K562 (cell line): Measurements from ENCODE around the gene PLCD1. TPM values are rescaled to one million over a fixed set of nuclear protein-coding genes. Genes with fewer than 3 reads are reported as not detected.
A peak's percentile ranks its signal among the peaks of the same experiment; 100 is the strongest.

Source experiments
- CC2D1A ChIP-seq: fragments of 450-650 bp; IDR thresholded peaks from 2 replicates; pipeline ENCODE4 v1.6.1; 2017; ENCODE audit warnings: mild to moderate bottlenecking
- EWSR1 ChIP-seq: fragments of 450-650 bp; IDR thresholded peaks from 2 replicates; pipeline ENCODE4 v1.6.1; 2018; ENCODE audit warnings: borderline replicate concordance, mild to moderate bottlenecking, low read depth, moderate library complexity; ENCODE audit not compliant: partially characterized antibody
- GTF2F1 ChIP-seq: IDR thresholded peaks from 2 replicates; pipeline ENCODE4 v1.6.1; 2011; ENCODE audit warnings: low read depth, low read length, improper control_type of control experiment
- JUND ChIP-seq, 2 experiments: IDR thresholded peaks; 2 replicates in 1 of 2; 3 replicates in 1 of 2; pipeline ENCODE4 v1.6.1; 2011; ENCODE audit warnings: borderline replicate concordance in 2 of 2, low read depth in 2 of 2, low read length in 2 of 2, improper control_type of control experiment in 1 of 2, missing biosample characterization in 1 of 2, missing genetic modification characterization in 1 of 2, missing genetic modification reagents in 1 of 2
- LEF1 ChIP-seq: fragments of 450-650 bp; IDR thresholded peaks from 2 replicates; pipeline ENCODE4 v1.6.1; 2016; ENCODE audit warnings: mild to moderate bottlenecking
- NEUROD1 ChIP-seq: fragments of 150-350 bp; IDR thresholded peaks from 2 replicates; pipeline ENCODE4 v1.6.1; 2014; ENCODE audit warnings: borderline replicate concordance, low read length, low read depth; ENCODE audit not compliant: partially characterized antibody
- NFE2L1 ChIP-seq: fragments of 450-650 bp; IDR thresholded peaks from 2 replicates; pipeline ENCODE4 v1.6.1; 2016; ENCODE audit warnings: missing genetic modification characterization, low read depth, mild to moderate bottlenecking, missing compliant biosample characterization, moderate library complexity, borderline replicate concordance
- SNRNP70 ChIP-seq: fragments of 200-400 bp; formaldehyde crosslinking; optimal IDR thresholded peaks from 2 replicates; pipeline ENCODE3; 2017; ENCODE audit warnings: low read depth, low read length
- ZNF24 ChIP-seq: fragments of 450-650 bp; IDR thresholded peaks from 2 replicates; pipeline ENCODE4 v1.6.1; 2016
- ZNF830 ChIP-seq: fragments of 250-450 bp; sonication (Bioruptor Pico); IDR thresholded peaks from 2 replicates; pipeline ENCODE4 v1.5.0; 2021; ENCODE audit warnings: mild to moderate bottlenecking
- polyA plus RNA-seq, 8 experiments: library from polyadenylated mRNA; depleted of rRNA in 4 of 8; stranded (reverse) in 5 of 8; unstranded in 3 of 8; fragments of >200 nt; fragmentation: Nextera tagmentation in 2 of 8; fragmentation: Illumina TruSeq in 1 of 8; extraction: Ambion mirVana in 2 of 8; extraction: Trizol in 1 of 8; gene quantifications; 2 replicates each; pipeline versions ENCODE4 v1.2.1 to v1.2.3, GENCODE V29; 2011 to 2014; ENCODE audit warnings: inconsistent platforms in 1 of 8, missing spikeins in 1 of 8
- total RNA-seq, 7 experiments: library from RNA; depleted of rRNA in 6 of 7; stranded (reverse); fragments of >200 nt in 6 of 7; fragmentation: Illumina TruSeq in 2 of 7; extraction: Trizol in 2 of 7; gene quantifications; 2 replicates each; pipeline versions ENCODE4 v1.2.1 to v1.2.3, GENCODE V29; 2011 to 2021; ENCODE audit warnings: low replicate concordance in 1 of 7
- TF ChIP-seq, protein P1 (sequence below): fragments of 250-450 bp; sonication (Bioruptor Pico); IDR thresholded peaks from 2 replicates; pipeline ENCODE4 v1.5.0; 2021
- TF ChIP-seq, protein P2 (sequence below): sonication (generic); formaldehyde crosslinking; IDR thresholded peaks from 2 replicates; pipeline ENCODE4 v1.8.0; 2022; ENCODE audit warnings: mild to moderate bottlenecking, missing genetic modification reagents, borderline replicate concordance
- TF ChIP-seq, protein P3 (sequence below), 3 experiments: IDR thresholded peaks in 2 of 3; conservative IDR thresholded peaks in 1 of 3; 2 replicates each; pipeline ENCODE4 v1.5.1; 2011 to 2012; ENCODE audit warnings: low read length in 3 of 3, mild to moderate bottlenecking in 3 of 3, control low read depth in 2 of 3, improper control_type of control experiment in 1 of 3, inconsistent platforms in 1 of 3, low read depth in 1 of 3, mixed read lengths in 1 of 3, moderate library complexity in 1 of 3; ENCODE audit not compliant: insufficient read depth in 2 of 3
- TF ChIP-seq, protein P4 (sequence below): sonication (generic); formaldehyde crosslinking; IDR thresholded peaks from 2 replicates; pipeline ENCODE4 v1.8.0; 2023; ENCODE audit warnings: mild to moderate bottlenecking, missing genetic modification reagents
- TF ChIP-seq, protein P5 (sequence below): sonication (generic); formaldehyde crosslinking; IDR thresholded peaks from 2 replicates; pipeline ENCODE4 v1.8.0; 2022; ENCODE audit warnings: mild to moderate bottlenecking, missing genetic modification reagents

The PLCD1 gene
- total and polyA plus RNA-seq, 9 of the 15 experiments (the other 6 are each of a cell fraction or from before 2014, with no cell fraction given), result 5.4 to 209 (median 116) TPM

DNA sequence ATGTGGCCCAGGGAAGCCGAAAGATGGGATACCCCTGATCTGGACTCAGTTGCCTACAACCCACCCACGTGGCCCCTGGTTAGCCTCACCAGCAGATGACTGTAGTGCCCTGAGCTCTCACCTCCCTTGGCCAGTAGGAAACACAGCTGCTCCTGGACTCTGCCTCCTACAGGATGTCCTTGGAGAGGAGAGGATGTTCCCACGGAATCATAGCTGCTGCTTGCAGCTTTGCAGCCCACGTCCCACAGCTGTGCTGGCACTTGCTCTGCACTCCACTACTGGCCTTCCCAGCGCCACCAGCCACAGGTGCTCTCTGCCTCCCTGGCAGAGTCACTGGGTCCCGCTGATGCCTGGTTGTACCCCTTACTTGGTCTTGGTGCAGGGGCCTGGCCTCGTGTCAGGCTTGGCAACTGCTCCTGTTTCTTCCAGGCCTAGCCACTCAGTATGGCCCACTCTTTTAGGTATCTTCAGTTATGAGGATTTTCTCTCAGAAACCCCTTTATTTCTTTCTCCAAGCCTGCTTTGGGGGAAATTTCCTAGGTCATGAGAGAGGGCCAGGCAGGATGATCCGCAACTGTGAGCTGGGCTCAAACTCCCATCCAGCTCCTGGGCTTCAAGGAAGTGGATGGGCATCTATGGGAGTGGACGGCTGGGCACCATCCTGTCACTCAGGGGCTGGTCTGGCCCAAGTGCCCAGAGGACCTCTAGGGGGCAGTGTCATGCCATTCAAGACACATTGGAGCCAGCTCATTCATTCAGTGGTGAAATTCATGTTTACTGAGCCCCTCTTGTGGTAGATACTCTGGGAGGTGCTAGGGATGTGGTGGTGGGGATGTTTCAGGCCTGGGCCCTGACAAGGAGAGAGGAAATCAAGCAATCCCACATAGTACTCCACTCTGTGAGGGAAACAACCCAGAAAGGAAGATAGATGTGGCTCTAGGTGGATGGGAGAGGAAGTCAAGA is 55.0 kb downstream of the PLCD1 start (continued):
- TF ChIP-seq EWSR1, result no peak
- TF ChIP-seq, protein P1, sequence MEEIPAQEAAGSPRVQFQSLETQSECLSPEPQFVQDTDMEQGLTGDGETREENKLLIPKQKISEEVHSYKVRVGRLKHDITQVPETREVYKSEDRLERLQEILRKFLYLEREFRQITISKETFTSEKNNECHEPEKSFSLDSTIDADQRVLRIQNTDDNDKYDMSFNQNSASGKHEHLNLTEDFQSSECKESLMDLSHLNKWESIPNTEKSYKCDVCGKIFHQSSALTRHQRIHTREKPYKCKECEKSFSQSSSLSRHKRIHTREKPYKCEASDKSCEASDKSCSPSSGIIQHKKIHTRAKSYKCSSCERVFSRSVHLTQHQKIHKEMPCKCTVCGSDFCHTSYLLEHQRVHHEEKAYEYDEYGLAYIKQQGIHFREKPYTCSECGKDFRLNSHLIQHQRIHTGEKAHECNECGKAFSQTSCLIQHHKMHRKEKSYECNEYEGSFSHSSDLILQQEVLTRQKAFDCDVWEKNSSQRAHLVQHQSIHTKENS (CRISPR knock-in tag), result no peak
- no peak for TF ChIP-seq LEF1
- peak; percentile 87 for TF ChIP-seq CC2D1A
- no peak for TF ChIP-seq NFE2L1 (tag)
- TF ChIP-seq, protein P2, sequence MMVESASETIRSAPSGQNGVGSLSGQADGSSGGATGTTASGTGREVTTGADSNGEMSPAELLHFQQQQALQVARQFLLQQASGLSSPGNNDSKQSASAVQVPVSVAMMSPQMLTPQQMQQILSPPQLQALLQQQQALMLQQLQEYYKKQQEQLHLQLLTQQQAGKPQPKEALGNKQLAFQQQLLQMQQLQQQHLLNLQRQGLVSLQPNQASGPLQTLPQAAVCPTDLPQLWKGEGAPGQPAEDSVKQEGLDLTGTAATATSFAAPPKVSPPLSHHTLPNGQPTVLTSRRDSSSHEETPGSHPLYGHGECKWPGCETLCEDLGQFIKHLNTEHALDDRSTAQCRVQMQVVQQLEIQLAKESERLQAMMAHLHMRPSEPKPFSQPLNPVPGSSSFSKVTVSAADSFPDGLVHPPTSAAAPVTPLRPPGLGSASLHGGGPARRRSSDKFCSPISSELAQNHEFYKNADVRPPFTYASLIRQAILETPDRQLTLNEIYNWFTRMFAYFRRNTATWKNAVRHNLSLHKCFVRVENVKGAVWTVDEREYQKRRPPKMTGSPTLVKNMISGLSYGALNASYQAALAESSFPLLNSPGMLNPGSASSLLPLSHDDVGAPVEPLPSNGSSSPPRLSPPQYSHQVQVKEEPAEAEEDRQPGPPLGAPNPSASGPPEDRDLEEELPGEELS (CRISPR knock-in tag), result 0 out of 2 replicates have a peak, but pooled peaks have one; percentile 60
- TF ChIP-seq, protein P3, sequence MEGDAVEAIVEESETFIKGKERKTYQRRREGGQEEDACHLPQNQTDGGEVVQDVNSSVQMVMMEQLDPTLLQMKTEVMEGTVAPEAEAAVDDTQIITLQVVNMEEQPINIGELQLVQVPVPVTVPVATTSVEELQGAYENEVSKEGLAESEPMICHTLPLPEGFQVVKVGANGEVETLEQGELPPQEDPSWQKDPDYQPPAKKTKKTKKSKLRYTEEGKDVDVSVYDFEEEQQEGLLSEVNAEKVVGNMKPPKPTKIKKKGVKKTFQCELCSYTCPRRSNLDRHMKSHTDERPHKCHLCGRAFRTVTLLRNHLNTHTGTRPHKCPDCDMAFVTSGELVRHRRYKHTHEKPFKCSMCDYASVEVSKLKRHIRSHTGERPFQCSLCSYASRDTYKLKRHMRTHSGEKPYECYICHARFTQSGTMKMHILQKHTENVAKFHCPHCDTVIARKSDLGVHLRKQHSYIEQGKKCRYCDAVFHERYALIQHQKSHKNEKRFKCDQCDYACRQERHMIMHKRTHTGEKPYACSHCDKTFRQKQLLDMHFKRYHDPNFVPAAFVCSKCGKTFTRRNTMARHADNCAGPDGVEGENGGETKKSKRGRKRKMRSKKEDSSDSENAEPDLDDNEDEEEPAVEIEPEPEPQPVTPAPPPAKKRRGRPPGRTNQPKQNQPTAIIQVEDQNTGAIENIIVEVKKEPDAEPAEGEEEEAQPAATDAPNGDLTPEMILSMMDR (IDR thresholded peaks at IDR 0.05 in 2 of 3, conservative IDR thresholded peaks at IDR 0.05 in 1 of 3; ENCODE audit: insufficient read depth in 2 of 3, low read depth in 1 of 3, low read length in 3 of 3), result peak; percentile 98 to 99 (median 98)
- TF ChIP-seq ZNF24, result peak; percentile 94
- TF ChIP-seq JUND (IDR thresholded peaks at IDR 0.05; ENCODE audit: borderline replicate concordance, low read depth, low read length), result 0 out of 2 replicates have a peak, but pooled peaks have one; percentile 23
- no peak for TF ChIP-seq JUND (tag; IDR thresholded peaks at IDR 0.05; ENCODE audit: borderline replicate concordance, low read depth, low read length)
- TF ChIP-seq, protein P4, sequence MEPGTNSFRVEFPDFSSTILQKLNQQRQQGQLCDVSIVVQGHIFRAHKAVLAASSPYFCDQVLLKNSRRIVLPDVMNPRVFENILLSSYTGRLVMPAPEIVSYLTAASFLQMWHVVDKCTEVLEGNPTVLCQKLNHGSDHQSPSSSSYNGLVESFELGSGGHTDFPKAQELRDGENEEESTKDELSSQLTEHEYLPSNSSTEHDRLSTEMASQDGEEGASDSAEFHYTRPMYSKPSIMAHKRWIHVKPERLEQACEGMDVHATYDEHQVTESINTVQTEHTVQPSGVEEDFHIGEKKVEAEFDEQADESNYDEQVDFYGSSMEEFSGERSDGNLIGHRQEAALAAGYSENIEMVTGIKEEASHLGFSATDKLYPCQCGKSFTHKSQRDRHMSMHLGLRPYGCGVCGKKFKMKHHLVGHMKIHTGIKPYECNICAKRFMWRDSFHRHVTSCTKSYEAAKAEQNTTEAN (CRISPR knock-in tag), result peak; percentile 38; the same call in 1 of the 2 replicates
- no peak for TF ChIP-seq SNRNP70
- no peak for TF ChIP-seq GTF2F1
- no peak for TF ChIP-seq ZNF830
- TF ChIP-seq, protein P5, sequence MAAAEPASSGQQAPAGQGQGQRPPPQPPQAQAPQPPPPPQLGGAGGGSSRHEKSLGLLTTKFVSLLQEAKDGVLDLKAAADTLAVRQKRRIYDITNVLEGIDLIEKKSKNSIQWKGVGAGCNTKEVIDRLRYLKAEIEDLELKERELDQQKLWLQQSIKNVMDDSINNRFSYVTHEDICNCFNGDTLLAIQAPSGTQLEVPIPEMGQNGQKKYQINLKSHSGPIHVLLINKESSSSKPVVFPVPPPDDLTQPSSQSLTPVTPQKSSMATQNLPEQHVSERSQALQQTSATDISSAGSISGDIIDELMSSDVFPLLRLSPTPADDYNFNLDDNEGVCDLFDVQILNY (CRISPR knock-in tag), result no peak
- peak; percentile 20 for TF ChIP-seq NEUROD1
